Measurements from ENCODE around the gene RMRP. TPM values are rescaled to one million over a fixed set of nuclear protein-coding genes. Genes with fewer than 3 reads are reported as not detected.

RMRP gene
- total and polyA plus RNA-seq, 2 of the 4 experiments (the other 2 are of a cell fraction), result 39.7 to 13,690 TPM

DNA sequence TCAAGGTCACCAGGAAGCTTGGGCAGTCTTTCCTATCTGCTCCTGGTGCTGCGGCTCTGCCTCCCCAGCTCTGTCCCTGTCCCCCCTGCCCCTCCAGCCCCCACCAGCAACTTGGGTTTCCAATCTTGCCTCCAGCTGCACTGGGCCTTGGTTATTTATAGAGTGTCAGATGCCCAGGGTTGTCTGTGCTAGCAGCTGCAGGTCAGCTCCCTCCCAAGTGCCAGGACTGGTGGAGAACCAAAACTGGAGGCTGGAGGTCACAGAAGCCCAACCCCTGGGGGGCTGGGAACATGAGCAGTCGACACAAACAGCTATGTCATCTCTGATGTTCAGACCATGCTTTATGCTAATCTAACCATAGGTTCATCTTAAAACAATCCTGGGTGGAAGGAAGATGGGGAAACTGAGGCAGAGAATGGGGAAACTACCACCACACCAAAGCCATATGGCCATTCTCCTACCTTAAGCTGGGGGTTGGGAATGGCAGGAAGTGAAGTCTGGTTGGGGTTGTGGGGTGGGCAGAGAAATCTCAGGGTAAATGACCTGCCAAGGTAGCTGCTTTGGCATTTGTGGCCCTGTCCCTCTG, 30.2 kb upstream of the RMRP start:
- peak overlapping the region; percentile 21; the same call in 1 of the 2 replicates for H2BK120ac ChIP-seq (ENCODE audit: low read depth, low read length)
- H2AK9ac ChIP-seq (replicated peaks; ENCODE audit: low read depth, low read length, poor library complexity), result peak overlapping the region; percentile 85
- H2BK15ac ChIP-seq (ENCODE audit: low read depth, low read length), result no peak overlapping the region; the same call in 2 of the 3 replicates
- H2AFZ ChIP-seq (replicated peaks; ENCODE audit: low read length, poor library complexity), result peak overlapping the region; percentile 24
- peaks cover 67% of the 10 kb centered on the region for H4K20me1 ChIP-seq (ENCODE audit: insufficient read depth, low read length)
- dilution Hi-C loops (cut with HindIII; ENCODE audit: low sequenced_read_pairs, unreplicated experiment) (no loop called here), in situ Hi-C loops (cut with MboI; ENCODE audit: low sequenced_read_pairs) (no loop called here), intact Hi-C loops (cut with micrococcal nuclease) (loop anchor here (10.0 kb wide), 1 partner anchor 83 kb away; the partner anchor contains the start of gene TESK1)
- POLR2A ChIA-PET (ENCODE audit: unreplicated experiment), result interaction anchor here (0.5 to 3.8 kb wide), 8 partner anchors 9 to 323 kb away, joined by 4 to 14 read pairs (median 6); partner anchors contain the start of genes CCDC107, RMRP and RUSC2
- H3K4me2 ChIP-seq (ENCODE audit: low read depth, low read length), result peak overlapping the region; percentile 97
- no peaks in the 10 kb centered on the region for H3K27me3 ChIP-seq (ENCODE audit: control insufficient read depth, insufficient read depth, low read length)
- peaks cover 26% of the 10 kb centered on the region for H3K9me1 ChIP-seq (ENCODE audit: insufficient read depth, low read length)
- H2AK5ac ChIP-seq (ENCODE audit: low read depth, low read length), result peak overlapping the region; percentile 5
- peak overlapping the region; percentile 65 for H3K18ac ChIP-seq (ENCODE audit: low read depth, low read length)
- peak overlapping the region; percentile 98 for H3K9ac ChIP-seq (ENCODE audit: low read depth, low read length)
- H3K27ac ChIP-seq (ENCODE audit: insufficient read depth, low read length), result peak overlapping the region; percentile 90
- peak overlapping the region; percentile 3; the same call in 1 of the 2 replicates for H4K91ac ChIP-seq (ENCODE audit: insufficient read depth, low read depth, low read length)
- H3K14ac ChIP-seq (replicated peaks; ENCODE audit: low read depth, low read length), result peak overlapping the region; percentile 100
- peak overlapping the region in 1 of 2 experiments; percentile 69; a peak in 2 of 4 replicates for H4K8ac ChIP-seq (ENCODE audit: low read depth in 2 of 2, low read length in 2 of 2)
- H4K5ac ChIP-seq (ENCODE audit: low read depth, low read length), result peak overlapping the region; percentile 18; the same call in 1 of the 2 replicates
- no CpG with 5 or more reads among the region's 2 CpGs for WGBS, 2 experiments (ENCODE audit: extremely low coverage in 2 of 2, insufficient read length in 1 of 2)
- CTCF ChIA-PET, result interaction anchor here (0.6 to 1.2 kb wide), 2 partner anchors 8 to 76 kb away, joined by 3 to 7 read pairs; no protein-coding TSS in a partner anchor
- peaks cover 50% of the 10 kb centered on the region for H3K36me3 ChIP-seq (ENCODE audit: control insufficient read depth, insufficient read depth, low read length)
- H2BK5ac ChIP-seq (ENCODE audit: low read depth, low read length, poor library complexity, severe bottlenecking), result peak overlapping the region; percentile 98
- ATAC-seq (ENCODE audit: low read depth), result no peak
- no peak for DNase-seq
- peak overlapping the region; percentile 96 for H3K4ac ChIP-seq (ENCODE audit: low read depth, low read length)
- H3K23ac ChIP-seq (ENCODE audit: low read depth, low read length), result peak overlapping the region; percentile 92
- no TSS peak for BruUV-seq (replicated peaks)
- peak overlapping the region; percentile 91 for H3K56ac ChIP-seq (ENCODE audit: extremely low read depth, insufficient read depth, low read length)
- H3K4me3 ChIP-seq (ENCODE audit: insufficient read depth, low read depth, low read length), result peak overlapping the region; percentile 83
- H2BK20ac ChIP-seq (ENCODE audit: low read depth, low read length), result peak overlapping the region; percentile 20; the same call in 1 of the 2 replicates
- H3K4me1 ChIP-seq (ENCODE audit: control insufficient read depth, insufficient read depth, low read length), result peaks cover 37% of the 10 kb centered on the region
- H3K79me1 ChIP-seq (ENCODE audit: low read depth in 1 of 2, low read length in 2 of 2), result peaks cover 13 to 77% of the 10 kb centered on the region in 2 experiments
- no peaks in the 10 kb centered on the region for H3K9me3 ChIP-seq (ENCODE audit: control insufficient read depth, insufficient read depth, low read length)
- TF ChIP-seq, protein P1, sequence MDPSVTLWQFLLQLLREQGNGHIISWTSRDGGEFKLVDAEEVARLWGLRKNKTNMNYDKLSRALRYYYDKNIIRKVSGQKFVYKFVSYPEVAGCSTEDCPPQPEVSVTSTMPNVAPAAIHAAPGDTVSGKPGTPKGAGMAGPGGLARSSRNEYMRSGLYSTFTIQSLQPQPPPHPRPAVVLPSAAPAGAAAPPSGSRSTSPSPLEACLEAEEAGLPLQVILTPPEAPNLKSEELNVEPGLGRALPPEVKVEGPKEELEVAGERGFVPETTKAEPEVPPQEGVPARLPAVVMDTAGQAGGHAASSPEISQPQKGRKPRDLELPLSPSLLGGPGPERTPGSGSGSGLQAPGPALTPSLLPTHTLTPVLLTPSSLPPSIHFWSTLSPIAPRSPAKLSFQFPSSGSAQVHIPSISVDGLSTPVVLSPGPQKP (IDR thresholded peaks at IDR 0.05; ENCODE audit: borderline replicate concordance, low read depth, low read length), result no peak
- TF ChIP-seq NFE2L2 (IDR thresholded peaks at IDR 0.05; ENCODE audit: low read depth, low read length), result no peak
- no peak for TF ChIP-seq BHLHE40 (IDR thresholded peaks at IDR 0.05; ENCODE audit: low read depth, low read length)
- TF ChIP-seq RFX5 (IDR thresholded peaks at IDR 0.05; ENCODE audit: low read depth, low read length), result no peak
- TF ChIP-seq CEBPB (IDR thresholded peaks at IDR 0.05; ENCODE audit: low read depth, low read length), result no peak
- TF ChIP-seq, protein P2, sequence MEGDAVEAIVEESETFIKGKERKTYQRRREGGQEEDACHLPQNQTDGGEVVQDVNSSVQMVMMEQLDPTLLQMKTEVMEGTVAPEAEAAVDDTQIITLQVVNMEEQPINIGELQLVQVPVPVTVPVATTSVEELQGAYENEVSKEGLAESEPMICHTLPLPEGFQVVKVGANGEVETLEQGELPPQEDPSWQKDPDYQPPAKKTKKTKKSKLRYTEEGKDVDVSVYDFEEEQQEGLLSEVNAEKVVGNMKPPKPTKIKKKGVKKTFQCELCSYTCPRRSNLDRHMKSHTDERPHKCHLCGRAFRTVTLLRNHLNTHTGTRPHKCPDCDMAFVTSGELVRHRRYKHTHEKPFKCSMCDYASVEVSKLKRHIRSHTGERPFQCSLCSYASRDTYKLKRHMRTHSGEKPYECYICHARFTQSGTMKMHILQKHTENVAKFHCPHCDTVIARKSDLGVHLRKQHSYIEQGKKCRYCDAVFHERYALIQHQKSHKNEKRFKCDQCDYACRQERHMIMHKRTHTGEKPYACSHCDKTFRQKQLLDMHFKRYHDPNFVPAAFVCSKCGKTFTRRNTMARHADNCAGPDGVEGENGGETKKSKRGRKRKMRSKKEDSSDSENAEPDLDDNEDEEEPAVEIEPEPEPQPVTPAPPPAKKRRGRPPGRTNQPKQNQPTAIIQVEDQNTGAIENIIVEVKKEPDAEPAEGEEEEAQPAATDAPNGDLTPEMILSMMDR (conservative IDR thresholded peaks at IDR 0.05; ENCODE audit: low read depth, low read length), result no peak
- TF ChIP-seq SMC3 (IDR thresholded peaks at IDR 0.05; ENCODE audit: low read depth, low read length), result no peak
- TF ChIP-seq MXI1 (IDR thresholded peaks at IDR 0.05; ENCODE audit: borderline replicate concordance, low read depth, low read length), result no peak
- TF ChIP-seq CHD1 (IDR thresholded peaks at IDR 0.05; ENCODE audit: low read depth, low read length), result no peak
- TF ChIP-seq MAFK (IDR thresholded peaks at IDR 0.05; ENCODE audit: low read depth, low read length), result no peak
- TF ChIP-seq, protein P3, sequence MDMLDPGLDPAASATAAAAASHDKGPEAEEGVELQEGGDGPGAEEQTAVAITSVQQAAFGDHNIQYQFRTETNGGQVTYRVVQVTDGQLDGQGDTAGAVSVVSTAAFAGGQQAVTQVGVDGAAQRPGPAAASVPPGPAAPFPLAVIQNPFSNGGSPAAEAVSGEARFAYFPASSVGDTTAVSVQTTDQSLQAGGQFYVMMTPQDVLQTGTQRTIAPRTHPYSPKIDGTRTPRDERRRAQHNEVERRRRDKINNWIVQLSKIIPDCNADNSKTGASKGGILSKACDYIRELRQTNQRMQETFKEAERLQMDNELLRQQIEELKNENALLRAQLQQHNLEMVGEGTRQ (IDR thresholded peaks at IDR 0.05; ENCODE audit: low read depth, low read length), result no peak
- no peak for TF ChIP-seq RCOR1 (IDR thresholded peaks at IDR 0.05; ENCODE audit: insufficient replicate concordance, low read length)
- TF ChIP-seq FOS (IDR thresholded peaks at IDR 0.05; ENCODE audit: low read depth, low read length), result no peak
- TF ChIP-seq POLR2A (IDR thresholded peaks at IDR 0.05; ENCODE audit: low read depth, low read length), result no peak
